Measurements from ENCODE around the gene PLXNA1. TPM values are rescaled to one million over a fixed set of nuclear protein-coding genes. Genes with fewer than 3 reads are reported as not detected.

The PLXNA1 gene
- 73.5 and 80.2 TPM in 2 replicates for total RNA-seq (2014; rRNA removed; shearing (Covaris generic))
- 10.6 and 11.0 TPM in 2 replicates for polyA plus RNA-seq (2016; fragmentation: Nextera tagmentation; extraction: Ambion mirVana)
- long read RNA-seq, partial matches to known transcripts: 0 of 5 reads
- long read RNA-seq, other reads (novel, unspliced or antisense): 5 of 5 reads

DNA sequence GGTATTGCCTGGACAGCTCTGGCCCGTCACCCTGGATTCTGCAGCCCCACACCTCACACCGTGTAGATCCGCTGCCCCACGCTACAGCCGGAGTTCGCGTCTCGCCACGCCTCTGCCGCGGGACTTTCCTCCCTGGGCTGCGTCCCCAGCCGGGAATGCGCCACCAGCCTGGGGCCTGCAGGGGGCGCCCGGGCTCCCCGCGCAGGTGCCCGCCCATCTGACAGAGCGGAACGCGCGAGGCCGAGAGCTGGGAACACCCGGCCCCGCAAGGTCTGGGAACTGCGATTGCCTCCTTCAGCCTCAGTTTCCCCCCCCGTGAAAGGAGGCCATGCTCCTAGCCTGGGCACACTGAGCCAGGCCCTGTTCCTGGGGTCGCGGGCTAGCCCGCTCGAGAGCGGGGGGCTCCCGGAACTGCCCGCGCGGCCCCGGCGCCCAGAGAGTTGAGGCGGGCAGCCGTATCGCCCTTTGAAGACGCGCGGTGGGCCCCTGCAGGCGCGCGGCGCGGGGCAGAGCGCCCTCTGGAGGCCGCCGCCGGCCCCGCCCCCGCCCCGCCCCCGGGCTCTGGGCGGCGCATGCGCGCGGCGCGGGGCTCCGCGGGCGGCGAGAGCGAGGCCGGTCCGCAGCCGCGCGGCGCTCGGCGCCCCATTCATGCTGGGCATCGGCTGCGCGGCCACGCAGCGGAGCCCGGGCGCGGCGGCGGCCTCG, at the start of gene PLXNA1:
PLXNA1 (plus strand) TSS at position 645 of the 705 bp plus-strand sequence. CDS start 5,479 bp downstream, outside the sequence.
- H3K27ac ChIP-seq (ENCODE audit: low read depth): no peak within 1 kb of the TSS
- 0 out of 2 replicates have a peak, but pooled peaks cover 10% of the 10 kb centered on the region for H3K27me3 ChIP-seq (ENCODE audit: insufficient read depth)
- H3K9me2 ChIP-seq (ENCODE audit: insufficient read depth): no peaks in the 10 kb centered on the region
- Mint-ChIP-seq H3K4me1 (peaks cover 6% of the 10 kb centered on the region), H3K9me3 (no peaks in the 10 kb centered on the region), H3K27me3 (ENCODE audit: insufficient read depth, low read depth, poor library complexity) (peaks cover 22% of the 10 kb centered on the region), H3K27ac (no peak within 1 kb of the TSS), H3K36me3 (ENCODE audit: low read depth) (no peaks in the 10 kb centered on the region; the same call in 2 of the 3 replicates), H3K4me3 (peak within 1 kb of the TSS; percentile 78)
- DNase-seq (ENCODE audit: low spot score) (peak; percentile 78), ATAC-seq (peak; percentile 49)
- TF ChIP-seq, protein P1, sequence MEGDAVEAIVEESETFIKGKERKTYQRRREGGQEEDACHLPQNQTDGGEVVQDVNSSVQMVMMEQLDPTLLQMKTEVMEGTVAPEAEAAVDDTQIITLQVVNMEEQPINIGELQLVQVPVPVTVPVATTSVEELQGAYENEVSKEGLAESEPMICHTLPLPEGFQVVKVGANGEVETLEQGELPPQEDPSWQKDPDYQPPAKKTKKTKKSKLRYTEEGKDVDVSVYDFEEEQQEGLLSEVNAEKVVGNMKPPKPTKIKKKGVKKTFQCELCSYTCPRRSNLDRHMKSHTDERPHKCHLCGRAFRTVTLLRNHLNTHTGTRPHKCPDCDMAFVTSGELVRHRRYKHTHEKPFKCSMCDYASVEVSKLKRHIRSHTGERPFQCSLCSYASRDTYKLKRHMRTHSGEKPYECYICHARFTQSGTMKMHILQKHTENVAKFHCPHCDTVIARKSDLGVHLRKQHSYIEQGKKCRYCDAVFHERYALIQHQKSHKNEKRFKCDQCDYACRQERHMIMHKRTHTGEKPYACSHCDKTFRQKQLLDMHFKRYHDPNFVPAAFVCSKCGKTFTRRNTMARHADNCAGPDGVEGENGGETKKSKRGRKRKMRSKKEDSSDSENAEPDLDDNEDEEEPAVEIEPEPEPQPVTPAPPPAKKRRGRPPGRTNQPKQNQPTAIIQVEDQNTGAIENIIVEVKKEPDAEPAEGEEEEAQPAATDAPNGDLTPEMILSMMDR (conservative IDR thresholded peaks at IDR 0.05; ENCODE audit: low read depth in 2 of 2): peak; percentile 73 to 82
- TF ChIP-seq NANOG (IDR thresholded peaks at IDR 0.05; ENCODE audit: borderline replicate concordance) (no peak), POLR2AphosphoS5 (IDR thresholded peaks at IDR 0.05; ENCODE audit: low read depth) (peak; percentile 28; the same call in 1 of the 2 replicates), CREB1 (CRISPR knock-in tag; IDR thresholded peaks at IDR 0.05; ENCODE audit: low read depth) (0 out of 2 replicates have a peak, but pooled peaks have one; percentile 14)
- H3K4me3 ChIP-seq: peak within 1 kb of the TSS; percentile 72
- H3F3A ChIP-seq (replicated peaks; ENCODE audit: low read depth): no peaks in the 10 kb centered on the region
- no peaks in the 10 kb centered on the region; the same call in 1 of the 2 replicates for H4K20me1 ChIP-seq (replicated peaks; ENCODE audit: insufficient read depth)
- peaks cover 4% of the 10 kb centered on the region for H3K4me1 ChIP-seq (ENCODE audit: insufficient read depth)
- peak within 1 kb of the TSS; percentile 94 for H2AFZ ChIP-seq
- peaks cover 34% of the 10 kb centered on the region for H3K79me2 ChIP-seq (replicated peaks; ENCODE audit: insufficient read depth)
- peak within 1 kb of the TSS; percentile 86 for H3K4me2 ChIP-seq
- no peaks in the 10 kb centered on the region for H3K36me3 ChIP-seq (ENCODE audit: insufficient read depth)

DNA sequence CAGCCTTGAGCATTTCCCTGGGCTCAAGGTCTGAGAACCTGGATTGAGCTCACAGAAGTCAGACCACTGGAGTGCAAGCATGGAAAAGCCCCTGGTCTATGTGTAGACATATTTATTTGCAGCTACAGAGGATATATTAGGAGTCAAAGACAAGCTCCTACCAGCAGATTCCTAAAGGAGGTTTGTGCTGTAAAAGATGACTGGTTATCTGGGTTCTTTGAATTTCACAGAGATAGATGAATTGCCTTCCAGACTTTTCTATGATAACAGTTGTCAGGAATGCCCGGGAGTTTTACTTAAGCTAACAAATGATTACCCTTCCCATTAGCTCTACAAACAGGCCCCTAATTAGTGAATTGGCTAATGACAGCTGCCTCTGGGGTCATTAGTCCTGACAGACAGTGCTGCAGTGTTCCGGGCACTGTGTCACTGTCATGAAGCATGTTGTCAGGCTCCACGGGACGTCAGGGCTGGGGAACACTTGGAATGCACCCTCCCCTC, 48.8 kb upstream of the PLXNA1 start:
- Histone ChIP-seq H3K9me2 (ENCODE audit: insufficient read depth) (no peaks in the 10 kb centered on the region), H3K27ac (ENCODE audit: low read depth) (no peak overlapping the region), H3K36me3 (ENCODE audit: insufficient read depth) (no peaks in the 10 kb centered on the region), H3K4me3 (no peak overlapping the region), H3F3A (replicated peaks; ENCODE audit: low read depth) (no peaks in the 10 kb centered on the region), H3K4me1 (ENCODE audit: insufficient read depth) (no peaks in the 10 kb centered on the region), H2AFZ (no peak overlapping the region), H4K20me1 (replicated peaks; ENCODE audit: insufficient read depth) (no peaks in the 10 kb centered on the region), H3K27me3 (ENCODE audit: insufficient read depth) (no peaks in the 10 kb centered on the region), H3K79me2 (replicated peaks; ENCODE audit: insufficient read depth) (no peaks in the 10 kb centered on the region), H3K4me2 (no peak overlapping the region)
- Mint-ChIP-seq H3K27ac (no peak overlapping the region), H3K36me3 (ENCODE audit: low read depth) (no peaks in the 10 kb centered on the region), H3K4me1 (peaks cover 9% of the 10 kb centered on the region; the same call in 2 of the 3 replicates), H3K4me3 (no peak overlapping the region), H3K27me3 (ENCODE audit: insufficient read depth, low read depth, poor library complexity) (peaks cover 3% of the 10 kb centered on the region), H3K9me3 (no peaks in the 10 kb centered on the region)
- DNase-seq (ENCODE audit: low spot score): no peak
- no peak for ATAC-seq
- TF ChIP-seq POLR2AphosphoS5 (IDR thresholded peaks at IDR 0.05; ENCODE audit: low read depth) (no peak), NANOG (IDR thresholded peaks at IDR 0.05; ENCODE audit: borderline replicate concordance) (no peak), ETS1 (IDR thresholded peaks at IDR 0.05) (no peak), JUNB (IDR thresholded peaks at IDR 0.05; ENCODE audit: unreplicated experiment) (no peak), ZNF331 (CRISPR knock-in tag; IDR thresholded peaks at IDR 0.05; ENCODE audit: low read depth) (no peak), EZH2 (IDR thresholded peaks at IDR 0.05; ENCODE audit: low read depth, unreplicated experiment) (no peak), STAT1 (IDR thresholded peaks at IDR 0.05; ENCODE audit: unreplicated experiment) (no peak), CREB1 (CRISPR knock-in tag; IDR thresholded peaks at IDR 0.05; ENCODE audit: low read depth) (no peak), ZNF114 (CRISPR knock-in tag; IDR thresholded peaks at IDR 0.05) (no peak), REST (IDR thresholded peaks at IDR 0.05; ENCODE audit: unreplicated experiment) (no peak)
- TF ChIP-seq, protein P1 (conservative IDR thresholded peaks at IDR 0.05; ENCODE audit: low read depth in 2 of 2): no peak

Data from GM23338 (cell line).